Measurements from ENCODE around the gene BORCS8. TPM values are rescaled to one million over a fixed set of nuclear protein-coding genes. Genes with fewer than 3 reads are reported as not detected.

Gene BORCS8
- polyA plus RNA-seq, 1 experiment = 27.5 TPM

GRCh38 chr19:19147344-19147743, 44.6 kb downstream of the BORCS8 start:
- ChIA-PET CTCF (interaction anchor here (0.9 to 5.3 kb wide), 7 partner anchors 9 to 107 kb away, joined by 3 to 80 read pairs (median 3); partner anchors contain the start of genes BORCS8, MEF2B and RFXANK), POLR2A (no interaction called here)
- DNase-seq (ENCODE audit: low read depth) = no peak
- no peaks in the 10 kb centered on the region for H3K27me3 ChIP-seq (ENCODE audit: control insufficient read depth, insufficient read depth, low read length)
- no peak overlapping the region for H3K4me3 ChIP-seq (ENCODE audit: low read depth, low read length)
- H3K36me3 ChIP-seq (ENCODE audit: control insufficient read depth, insufficient read depth, low read length) = peaks cover 8% of the 10 kb centered on the region
- TF ChIP-seq CTCF (IDR thresholded peaks at IDR 0.05; ENCODE audit: insufficient read depth, low read depth, low read length) = no peak

GRCh38 chr19:19146865-19147264, 45.1 kb downstream of the BORCS8 start:
- POLR2A ChIA-PET = no interaction called here
- Histone ChIP-seq H3K4me3 (ENCODE audit: low read depth, low read length) (no peak overlapping the region), H3K36me3 (ENCODE audit: control insufficient read depth, insufficient read depth, low read length) (peaks cover 8% of the 10 kb centered on the region), H3K27me3 (ENCODE audit: control insufficient read depth, insufficient read depth, low read length) (no peaks in the 10 kb centered on the region)
- CTCF ChIA-PET = interaction anchor here (1.0 to 5.3 kb wide), 8 partner anchors 9 to 344 kb away, joined by 3 to 80 read pairs (median 4); partner anchors contain the start of genes BORCS8 and RFXANK
- DNase-seq (ENCODE audit: low read depth) = no peak
- no peak for TF ChIP-seq CTCF (IDR thresholded peaks at IDR 0.05; ENCODE audit: insufficient read depth, low read depth, low read length)

GRCh38 chr19:19145684-19146608, 46.0 kb downstream of the BORCS8 start:
- POLR2A ChIA-PET = no interaction called here
- no peaks in the 10 kb centered on the region for H3K27me3 ChIP-seq (ENCODE audit: control insufficient read depth, insufficient read depth, low read length)
- H3K36me3 ChIP-seq (ENCODE audit: control insufficient read depth, insufficient read depth, low read length) = peaks cover 8% of the 10 kb centered on the region
- DNase-seq (ENCODE audit: low read depth) = no peak
- H3K4me3 ChIP-seq (ENCODE audit: low read depth, low read length) = no peak overlapping the region
- CTCF ChIA-PET = interaction anchor here (0.6 to 5.3 kb wide), 14 partner anchors 10 to 363 kb away, joined by 3 to 80 read pairs (median 4); partner anchors contain the start of genes BORCS8 and RFXANK
- TF ChIP-seq CTCF (IDR thresholded peaks at IDR 0.05; ENCODE audit: insufficient read depth, low read depth, low read length) = peak; percentile 99

GRCh38 chr19:19145281-19145680, 46.7 kb downstream of the BORCS8 start:
- TF ChIP-seq CTCF (IDR thresholded peaks at IDR 0.05; ENCODE audit: insufficient read depth, low read depth, low read length) = no peak
- Histone ChIP-seq H3K4me3 (ENCODE audit: low read depth, low read length) (no peak overlapping the region), H3K36me3 (ENCODE audit: control insufficient read depth, insufficient read depth, low read length) (peaks cover 8% of the 10 kb centered on the region), H3K27me3 (ENCODE audit: control insufficient read depth, insufficient read depth, low read length) (no peaks in the 10 kb centered on the region)
- no peak for DNase-seq (ENCODE audit: low read depth)
- CTCF ChIA-PET = interaction anchor here (0.6 to 6.9 kb wide), 12 partner anchors 11 to 364 kb away, joined by 3 to 80 read pairs (median 4); no protein-coding TSS in a partner anchor
- POLR2A ChIA-PET = no interaction called here

GRCh38 chr19:19142347-19142746, 49.6 kb downstream of the BORCS8 start:
- H3K36me3 ChIP-seq (ENCODE audit: control insufficient read depth, insufficient read depth, low read length) = peaks cover 5% of the 10 kb centered on the region
- DNase-seq (ENCODE audit: low read depth) = no peak
- ChIA-PET POLR2A (no interaction called here), CTCF (interaction anchor here (2.0 to 6.9 kb wide), 5 partner anchors 10 to 201 kb away, joined by 7 to 50 read pairs (median 11); no protein-coding TSS in a partner anchor)
- TF ChIP-seq CTCF (IDR thresholded peaks at IDR 0.05; ENCODE audit: insufficient read depth, low read depth, low read length) = no peak
- no peak overlapping the region for H3K4me3 ChIP-seq (ENCODE audit: low read depth, low read length)
- no peaks in the 10 kb centered on the region for H3K27me3 ChIP-seq (ENCODE audit: control insufficient read depth, insufficient read depth, low read length)
